ENCODE measurements around the gene EYS.
"Not testable (repeated sequence)": the region's sequence is repeated elsewhere in the genome, so short reads cannot be mapped to it uniquely, and the experiment has no call there.

The EYS gene

GRCh38 chr6:65646544-65646943 is 60.5 kb downstream of the EYS start:
- no peaks in the 10 kb centered on the region for H3K36me3 ChIP-seq (ENCODE audit: insufficient read depth, low read length)
- H3K9ac ChIP-seq (ENCODE audit: insufficient read length): no peak overlapping the region
- H3K27ac ChIP-seq: no peak overlapping the region
- H3K9me3 ChIP-seq (ENCODE audit: low read depth, low read length): peaks cover 3% of the 10 kb centered on the region; the same call in 1 of the 2 replicates
- no peak overlapping the region for H3K4me3 ChIP-seq
- DNase-seq (ENCODE audit: low read depth, low spot score): no peak
- TF ChIP-seq EZH2 (IDR thresholded peaks at IDR 0.05) (no peak), POLR2AphosphoS5 (IDR thresholded peaks at IDR 0.05; ENCODE audit: borderline replicate concordance, low read depth, low read length) (no peak), FOXP2 (optimal IDR thresholded peaks at IDR 0.05; ENCODE audit: control extremely low read depth, extremely low read length, insufficient read depth) (no peak)

DNA sequence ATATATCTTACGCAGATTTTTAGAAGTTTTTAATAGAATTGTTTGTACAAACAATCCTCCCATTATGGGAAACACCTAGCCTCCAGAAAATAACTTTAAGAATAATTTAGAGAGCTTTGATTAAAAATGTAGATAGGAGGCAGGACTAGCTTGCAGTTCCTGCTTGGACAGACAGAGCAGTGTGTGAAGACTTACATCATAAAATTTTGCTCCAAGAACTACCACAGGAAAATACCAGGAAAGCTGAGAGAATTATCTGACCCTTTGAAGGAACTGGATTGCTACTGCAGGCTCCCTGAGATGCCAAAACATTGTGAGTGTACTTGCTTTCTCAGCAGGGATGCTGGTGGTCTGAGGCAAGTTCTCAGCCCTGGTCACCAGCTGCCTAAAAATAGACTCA is 64.2 kb downstream of the EYS start:
- no peak for DNase-seq (ENCODE audit: low read depth, low spot score)
- Histone ChIP-seq H3K9ac (ENCODE audit: insufficient read length) (no peak overlapping the region), H3K9me3 (ENCODE audit: low read depth, low read length) (peaks cover 3% of the 10 kb centered on the region; the same call in 1 of the 2 replicates), H3K4me3 (no peak overlapping the region), H3K36me3 (ENCODE audit: insufficient read depth, low read length) (no peaks in the 10 kb centered on the region), H3K27ac (no peak overlapping the region)
- TF ChIP-seq FOXP2 (optimal IDR thresholded peaks at IDR 0.05; ENCODE audit: control extremely low read depth, extremely low read length, insufficient read depth) (no peak), POLR2AphosphoS5 (IDR thresholded peaks at IDR 0.05; ENCODE audit: borderline replicate concordance, low read depth, low read length) (no peak), EZH2 (IDR thresholded peaks at IDR 0.05) (no peak)

DNA sequence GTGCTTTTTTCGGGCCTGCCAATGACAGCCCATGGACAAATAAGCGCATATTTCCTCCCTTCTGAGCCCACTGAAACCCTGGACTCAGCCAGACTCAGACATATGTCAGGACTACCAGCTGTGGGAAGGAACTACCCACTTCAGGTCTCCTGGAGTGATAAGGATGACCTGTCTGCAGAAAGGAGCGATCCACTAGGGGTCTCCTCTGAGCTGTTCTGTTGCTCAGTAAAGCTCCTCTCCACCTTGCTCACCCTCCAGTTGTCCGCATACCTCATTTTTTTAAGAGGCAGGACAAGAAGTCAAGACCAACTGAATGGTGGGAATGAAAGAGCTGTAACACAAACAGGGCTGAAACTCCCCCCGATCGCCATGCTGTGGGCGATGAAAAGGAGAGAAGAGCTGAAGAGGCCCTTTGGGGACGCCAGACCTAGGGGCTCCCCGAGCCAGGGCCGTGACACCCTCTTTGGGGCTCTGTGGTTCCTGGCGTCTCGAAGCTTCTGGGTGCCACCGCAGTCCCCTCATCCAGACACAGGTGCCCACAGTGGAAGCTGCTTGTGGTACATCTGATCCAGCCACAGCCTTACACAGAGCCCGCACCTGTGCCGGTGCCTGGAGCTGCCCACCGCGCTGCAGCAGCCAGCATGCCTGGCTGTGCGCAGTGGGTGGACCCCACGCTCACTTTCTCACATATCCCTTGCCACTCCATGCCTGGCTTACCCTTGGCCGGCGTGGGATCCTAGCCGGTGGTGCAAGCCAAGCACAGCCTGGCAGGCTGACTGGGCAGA is 68.8 kb downstream of the EYS start:
- Histone ChIP-seq H3K27ac (no peak overlapping the region), H3K4me3 (no peak overlapping the region), H3K9me3 (ENCODE audit: low read depth, low read length) (no peaks in the 10 kb centered on the region), H3K9ac (ENCODE audit: insufficient read length) (no peak overlapping the region), H3K36me3 (ENCODE audit: insufficient read depth, low read length) (no peaks in the 10 kb centered on the region)
- TF ChIP-seq POLR2AphosphoS5 (IDR thresholded peaks at IDR 0.05; ENCODE audit: borderline replicate concordance, low read depth, low read length) (no peak), EZH2 (IDR thresholded peaks at IDR 0.05) (no peak)
- no peak for DNase-seq (ENCODE audit: low read depth, low spot score)

GRCh38 chr6:65637289-65638046 is 69.6 kb downstream of the EYS start:
- no peaks in the 10 kb centered on the region for H3K36me3 ChIP-seq (ENCODE audit: insufficient read depth, low read length)
- no peak overlapping the region for H3K27ac ChIP-seq
- no peak overlapping the region for H3K4me3 ChIP-seq
- no peak for DNase-seq (ENCODE audit: low read depth, low spot score)
- TF ChIP-seq FOXP2 (optimal IDR thresholded peaks at IDR 0.05; ENCODE audit: control extremely low read depth, extremely low read length, insufficient read depth): no peak
- TF ChIP-seq EZH2 (IDR thresholded peaks at IDR 0.05): no peak
- TF ChIP-seq POLR2AphosphoS5 (IDR thresholded peaks at IDR 0.05; ENCODE audit: borderline replicate concordance, low read depth, low read length): no peak
- H3K9ac ChIP-seq (ENCODE audit: insufficient read length): no peak overlapping the region
- no peaks in the 10 kb centered on the region for H3K9me3 ChIP-seq (ENCODE audit: low read depth, low read length)

DNA sequence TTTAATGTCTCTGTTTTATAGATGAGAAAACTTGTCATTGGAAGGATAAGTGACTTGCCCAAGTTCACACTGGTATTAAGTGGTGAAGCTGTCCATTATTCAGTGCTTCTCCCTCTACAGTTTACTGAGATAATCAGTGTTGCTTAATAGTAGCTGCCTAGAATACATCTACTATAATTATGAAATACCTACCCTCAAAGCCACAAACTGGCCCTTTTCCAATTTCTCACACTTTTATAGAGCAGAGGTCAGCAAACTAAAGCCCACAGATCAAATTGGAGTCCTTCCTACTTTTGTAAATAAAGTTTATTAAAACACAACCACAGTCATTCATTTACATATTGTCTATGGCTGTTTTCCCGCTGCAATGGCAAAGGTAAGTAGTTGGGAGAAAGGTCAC is 73.5 kb downstream of the EYS start:
- Histone ChIP-seq H3K36me3 (ENCODE audit: insufficient read depth, low read length) (no peaks in the 10 kb centered on the region), H3K27ac (no peak overlapping the region), H3K9ac (ENCODE audit: insufficient read length) (no peak overlapping the region), H3K4me3 (no peak overlapping the region), H3K9me3 (ENCODE audit: low read depth, low read length) (no peaks in the 10 kb centered on the region)
- no peak for DNase-seq (ENCODE audit: low read depth, low spot score)
- no peak for TF ChIP-seq EZH2 (IDR thresholded peaks at IDR 0.05)
- no peak for TF ChIP-seq FOXP2 (optimal IDR thresholded peaks at IDR 0.05; ENCODE audit: control extremely low read depth, extremely low read length, insufficient read depth)
- TF ChIP-seq POLR2AphosphoS5 (IDR thresholded peaks at IDR 0.05; ENCODE audit: borderline replicate concordance, low read depth, low read length): no peak

- no peak overlapping the region for H3K4me3 ChIP-seq
These were observed 75.3 kb downstream of the EYS start for GRCh38 chr6:65631711-65632110.

DNA sequence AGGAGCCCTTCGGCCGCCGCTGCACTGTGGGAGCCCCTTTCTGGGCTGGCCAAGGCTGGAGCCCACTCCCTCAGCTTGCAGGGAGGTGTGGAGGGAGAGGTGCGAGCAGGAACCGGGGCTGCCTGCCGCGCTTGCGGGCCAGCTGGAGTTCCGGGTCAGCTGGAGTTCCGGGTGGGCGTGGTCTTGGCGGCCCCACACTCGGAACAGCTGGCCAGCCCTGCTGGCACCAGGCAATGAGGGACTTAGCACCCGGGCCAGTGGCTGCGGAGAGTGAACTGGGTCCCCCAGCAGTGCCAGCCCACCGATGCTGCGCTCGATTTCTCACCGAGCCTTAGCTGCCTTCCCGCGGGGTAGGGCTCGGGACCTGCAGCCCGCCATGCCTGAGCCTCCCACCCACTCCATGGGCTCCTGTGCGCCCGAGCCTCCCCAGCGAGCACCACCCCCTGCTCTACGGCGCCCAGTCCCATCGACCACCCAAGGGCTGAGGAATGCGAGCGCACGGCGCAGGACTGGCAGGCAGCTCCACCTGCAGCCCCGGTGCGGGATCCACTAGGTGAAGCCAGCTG is 79.5 kb downstream of the EYS start:
- not testable (repeated sequence) for H3K9ac ChIP-seq (ENCODE audit: insufficient read length); H3K9me3 ChIP-seq (ENCODE audit: low read depth, low read length); H3K27ac ChIP-seq; DNase-seq (ENCODE audit: low read depth, low spot score); H3K36me3 ChIP-seq (ENCODE audit: insufficient read depth, low read length); H3K4me3 ChIP-seq

More at GRCh38 chr6:65631711-65632110, 75.3 kb downstream of the EYS start:
- H3K27ac ChIP-seq: no peak overlapping the region
- no peaks in the 10 kb centered on the region for H3K36me3 ChIP-seq (ENCODE audit: insufficient read depth, low read length)
- TF ChIP-seq POLR2AphosphoS5 (IDR thresholded peaks at IDR 0.05; ENCODE audit: borderline replicate concordance, low read depth, low read length) (no peak), FOXP2 (optimal IDR thresholded peaks at IDR 0.05; ENCODE audit: control extremely low read depth, extremely low read length, insufficient read depth) (no peak), EZH2 (IDR thresholded peaks at IDR 0.05) (no peak)
- DNase-seq (ENCODE audit: low read depth, low spot score): no peak
- H3K9me3 ChIP-seq (ENCODE audit: low read depth, low read length): no peaks in the 10 kb centered on the region
- H3K9ac ChIP-seq (ENCODE audit: insufficient read length): no peak overlapping the region

- no peak overlapping the region for H3K9ac ChIP-seq (ENCODE audit: insufficient read length)
- TF ChIP-seq EZH2 (IDR thresholded peaks at IDR 0.05): no peak
- TF ChIP-seq POLR2AphosphoS5 (IDR thresholded peaks at IDR 0.05; ENCODE audit: borderline replicate concordance, low read depth, low read length): no peak
- no peak for TF ChIP-seq FOXP2 (optimal IDR thresholded peaks at IDR 0.05; ENCODE audit: control extremely low read depth, extremely low read length, insufficient read depth)
- H3K27ac ChIP-seq: no peak overlapping the region
- no peak overlapping the region for H3K4me3 ChIP-seq
- no peaks in the 10 kb centered on the region for H3K36me3 ChIP-seq (ENCODE audit: insufficient read depth, low read length)
- no peak for DNase-seq (ENCODE audit: low read depth, low spot score)
- H3K9me3 ChIP-seq (ENCODE audit: low read depth, low read length): no peaks in the 10 kb centered on the region
These were observed 80.0 kb downstream of the EYS start for GRCh38 chr6:65627015-65627414.

Measured in SK-N-MC (cell line).